A673 (cell line): Measurements from ENCODE around the gene CFAP107.

Experiments used
- CTCF ChIP-seq: fragments of 300-800, 200-600 bp; sonication (generic); conservative IDR thresholded peaks from 2 replicates; pipeline ENCODE4 v1.5.1; 2017; ENCODE audit warnings: low read depth, mild to moderate bottlenecking, antibody characterized with exemption, low read length, moderate library complexity, mixed read lengths
- EZH2 ChIP-seq: fragments of 200-600 bp; sonication (generic); IDR thresholded peaks from 2 replicates; pipeline ENCODE4 v1.6.1; 2017; ENCODE audit warnings: borderline replicate concordance, low read depth, mild to moderate bottlenecking, mixed read lengths, antibody characterized with exemption, low read length; ENCODE audit not compliant: poor library complexity, severe bottlenecking

DNA sequence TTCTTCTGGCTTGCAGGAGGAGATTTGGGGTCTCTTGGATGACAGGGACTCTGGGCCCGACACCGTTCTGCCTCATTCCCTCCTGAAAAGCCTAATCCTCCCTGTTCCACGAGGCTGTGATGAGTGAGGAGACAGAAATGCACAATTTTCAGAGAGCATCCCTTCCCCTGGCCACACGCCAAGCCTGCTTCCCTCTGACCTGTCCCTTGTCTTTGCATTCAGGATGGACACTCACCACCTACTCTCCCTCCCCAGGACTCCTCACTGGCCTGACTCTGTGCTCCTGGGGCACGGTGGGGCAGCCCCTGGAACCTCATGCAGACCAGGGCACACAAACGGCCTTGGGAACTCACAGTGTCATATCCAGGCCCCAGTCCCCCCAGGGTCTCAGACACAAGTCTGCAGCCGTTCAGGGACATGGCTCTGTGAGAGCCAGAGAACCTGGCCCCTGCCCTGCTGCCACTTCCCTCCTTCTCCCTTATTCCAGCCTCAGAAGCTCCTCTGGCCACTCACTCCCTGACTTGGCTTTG lies 24.0 kb downstream of the CFAP107 start:
- TF ChIP-seq CTCF = no peak
- no peak for TF ChIP-seq EZH2
